ENCODE data around the gene C11orf97.

GRCh38 chr11:94539420-94539819 lies 27.2 kb downstream of the C11orf97 start:
- TF ChIP-seq CTCF (IDR thresholded peaks at IDR 0.05; ENCODE audit: low read length) (no peak), EZH2phosphoT487 (IDR thresholded peaks at IDR 0.05; ENCODE audit: low read length) (no peak)

Data from MM.1S (cell line).